ENCODE results near the gene ANXA8.

The ANXA8 gene

GRCh38 chr10:47456794-47457527 is 27.0 kb downstream of the ANXA8 start:
- TF ChIP-seq CTCF (IDR thresholded peaks at IDR 0.05): no peak

- no peak for TF ChIP-seq CTCF (IDR thresholded peaks at IDR 0.05)
These were observed 27.7 kb downstream of the ANXA8 start for GRCh38 chr10:47456079-47456785.

GRCh38 chr10:47454780-47455058 is 29.2 kb downstream of the ANXA8 start:
- no peak for TF ChIP-seq CTCF (IDR thresholded peaks at IDR 0.05)

GRCh38 chr10:47454008-47454779 is 29.7 kb downstream of the ANXA8 start:
- no peak for TF ChIP-seq CTCF (IDR thresholded peaks at IDR 0.05)

GRCh38 chr10:47453141-47454007 is 30.5 kb downstream of the ANXA8 start:
- TF ChIP-seq CTCF (IDR thresholded peaks at IDR 0.05): no peak

GRCh38 chr10:47452495-47453140 is 31.3 kb downstream of the ANXA8 start:
- TF ChIP-seq CTCF (IDR thresholded peaks at IDR 0.05): no peak
